Body of pancreas (tissue), 4 donors: ENCODE measurements around the gene CHPF2.

Experiments
- CTCF ChIP-seq, 7 experiments: fragments of 450-650 bp in 4 of 7; fragments of 200-600 bp in 3 of 7; sonication (generic) in 3 of 7; IDR thresholded peaks; one replicate each; pipeline ENCODE4 v1.5.1; 2016 to 2019; ENCODE audit warnings: antibody characterized with exemption in 7 of 7
- POLR2A ChIP-seq, 3 donors: fragments of 450-650 bp; IDR thresholded peaks; one replicate each; pipeline ENCODE4 v1.6.1; 2016; ENCODE audit warnings: antibody characterized with exemption in 3 of 3, mild to moderate bottlenecking in 2 of 3

DNA sequence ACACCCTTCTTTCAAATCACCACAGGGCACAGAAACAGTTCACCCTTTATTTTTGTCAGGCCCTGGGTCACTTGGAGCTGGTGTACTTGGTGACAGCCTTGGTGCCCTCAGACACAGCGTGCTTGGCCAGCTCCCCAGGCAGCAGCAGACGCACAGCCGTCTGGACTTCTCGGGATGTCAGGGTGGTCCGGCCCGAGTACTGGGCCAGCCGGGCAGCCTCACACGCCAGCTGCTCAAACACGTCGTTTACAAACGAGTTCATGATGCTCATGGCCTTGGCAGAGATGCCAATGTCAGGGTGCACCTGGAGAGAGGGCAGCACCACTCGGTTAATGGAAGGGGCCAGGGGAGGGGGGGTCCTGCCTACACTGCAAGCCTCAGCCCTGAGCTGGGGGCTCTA, 24.5 kb upstream of the CHPF2 start:
- TF ChIP-seq CTCF (IDR thresholded peaks at IDR 0.05) (no peak), POLR2A (IDR thresholded peaks at IDR 0.05) (no peak)
